H1 (cell line): Measurements from ENCODE around the gene TBCD. TPM values are rescaled to one million over a fixed set of nuclear protein-coding genes. Genes with fewer than 3 reads are reported as not detected.

Experiments
- CTCF ChIA-PET: fragments of 300-600 bp; sonication (Branson Sonifier 250); formaldehyde crosslinking; loops from one replicate; lab custom pipeline; 2021; ENCODE audit not compliant: partially characterized antibody; lab: Charles Lee
- POLR2A ChIA-PET: fragments of 300-600 bp; sonication (Branson Sonifier 250); formaldehyde crosslinking; loops from one replicate; lab custom pipeline; 2021; ENCODE audit warnings: inconsistent platforms; ENCODE audit not compliant: partially characterized antibody; lab: Charles Lee
- DNase-seq, 2 experiments: peaks; one replicate each; pipeline versions ENCODE4 v3.0.0 to v3.0.0-alpha.2; 2010 to 2022; ENCODE audit warnings: low spot score in 2 of 2, low read depth in 1 of 2, mixed read lengths in 1 of 2
- FAIRE-seq: peaks from 2 replicates; lab custom pipeline; 2011; peaks lifted over from hg19 to GRCh38; lab: Jason Lieb, UNC
- H2AFZ ChIP-seq: 2 replicates; pipeline ENCODE4 v1.8.1; 2012; ENCODE audit warnings: low read length, inconsistent platforms
- H2AK5ac ChIP-seq: 2 replicates; pipeline ENCODE4 v1.6.1; 2013; ENCODE audit warnings: low read depth, low read length
- H2BK120ac ChIP-seq: replicated peaks from 2 replicates; pipeline ENCODE3; 2013; ENCODE audit warnings: low read depth, low read length, inconsistent platforms
- H2BK12ac ChIP-seq: 2 replicates; pipeline ENCODE4 v1.6.1; 2013; ENCODE audit warnings: low read depth, low read length
- H2BK15ac ChIP-seq: 2 replicates; pipeline ENCODE4 v1.6.1; 2013; ENCODE audit warnings: low read length
- H2BK20ac ChIP-seq: 2 replicates; pipeline ENCODE4 v1.6.1; 2013; ENCODE audit warnings: low read length
- H2BK5ac ChIP-seq: 2 replicates; pipeline ENCODE4 v1.6.1; 2013; ENCODE audit warnings: low read depth, low read length
- H3K14ac ChIP-seq: 2 replicates; pipeline ENCODE4 v1.6.1; 2013; ENCODE audit warnings: inconsistent platforms; ENCODE audit not compliant: insufficient read length
- H3K18ac ChIP-seq: 2 replicates; pipeline ENCODE4 v1.6.1; 2013; ENCODE audit warnings: low read length; ENCODE audit errors: extremely low read depth
- H3K23ac ChIP-seq: 2 replicates; pipeline ENCODE4 v1.6.1; 2013; ENCODE audit warnings: inconsistent platforms; ENCODE audit not compliant: insufficient read length
- H3K23me2 ChIP-seq: 2 replicates; pipeline ENCODE4 v1.6.1; 2013; ENCODE audit warnings: low read depth, low read length
- H3K27ac ChIP-seq: 2 replicates; pipeline ENCODE4 v1.6.1; 2011; ENCODE audit warnings: low read depth, low read length, inconsistent platforms
- H3K27me3 ChIP-seq, 4 experiments: replicated peaks in 1 of 4; 1 replicate in 1 of 4; 2 replicates in 3 of 4; pipeline versions ENCODE4 v1.6.1 to v1.8.1; 2011 to 2013; ENCODE audit warnings: low read length in 3 of 4, mild to moderate bottlenecking in 3 of 4, inconsistent platforms in 2 of 4, mixed read lengths in 2 of 4, moderate library complexity in 1 of 4; ENCODE audit not compliant: control insufficient read depth in 3 of 4, insufficient read depth in 3 of 4; ENCODE audit errors: extremely low read depth in 1 of 4
- H3K36me3 ChIP-seq, 4 experiments: 2 replicates each; pipeline versions ENCODE4 v1.6.1 to v1.8.1; 2011 to 2013; ENCODE audit warnings: mild to moderate bottlenecking in 4 of 4, low read length in 3 of 4, moderate library complexity in 2 of 4, control low read depth in 1 of 4, inconsistent platforms in 1 of 4; ENCODE audit not compliant: insufficient read depth in 4 of 4, control insufficient read depth in 2 of 4
- H3K4ac ChIP-seq: replicated peaks from 2 replicates; pipeline ENCODE3; 2013; ENCODE audit warnings: low read length, low read depth, mixed read lengths, inconsistent platforms; ENCODE audit not compliant: insufficient read length
- H3K4me1 ChIP-seq, 4 experiments: replicated peaks in 1 of 4; 1 replicate in 1 of 4; 2 replicates in 3 of 4; pipeline versions ENCODE4 v1.6.1 to v1.8.1; 2011 to 2013; ENCODE audit warnings: low read length in 3 of 4, inconsistent platforms in 2 of 4, mixed read lengths in 1 of 4; ENCODE audit not compliant: insufficient read depth in 4 of 4, control insufficient read depth in 3 of 4
- H3K4me2 ChIP-seq, 2 experiments: 2 replicates each; pipeline versions ENCODE4 v1.6.1 to v1.8.1; 2011 to 2013; ENCODE audit warnings: low read depth in 2 of 2, low read length in 2 of 2, control low read depth in 1 of 2, inconsistent platforms in 1 of 2, mild to moderate bottlenecking in 1 of 2; ENCODE audit not compliant: insufficient read depth in 1 of 2
- H3K4me3 ChIP-seq, 4 experiments: fragments of 200-600, 300-600 bp in 1 of 4; sonication (generic), shearing (Covaris generic), sonication (Bioruptor Twin) in 1 of 4; 2 replicates each; pipeline versions ENCODE4 v1.5.1 to v1.8.1; 2011 to 2016; ENCODE audit warnings: low read length in 4 of 4, low read depth in 3 of 4, control low read depth in 2 of 4, inconsistent platforms in 2 of 4, mild to moderate bottlenecking in 2 of 4, mixed read lengths in 1 of 4, moderate library complexity in 1 of 4; ENCODE audit not compliant: insufficient read depth in 2 of 4; ENCODE audit errors: extremely low read depth in 1 of 4
- H3K56ac ChIP-seq: replicated peaks from 2 replicates; pipeline ENCODE3; 2013; ENCODE audit warnings: low read depth, mild to moderate bottlenecking, mixed read lengths, low read length, inconsistent platforms; ENCODE audit not compliant: insufficient read length
- H3K79me1 ChIP-seq: 2 replicates; pipeline ENCODE4 v1.6.1; 2013; ENCODE audit warnings: low read depth, low read length, control low read depth
- H3K79me2 ChIP-seq, 2 experiments: 2 replicates each; pipeline versions ENCODE4 v1.6.1 to v1.8.1; 2012 to 2013; ENCODE audit warnings: low read length in 2 of 2, mild to moderate bottlenecking in 2 of 2, inconsistent platforms in 1 of 2; ENCODE audit not compliant: insufficient read depth in 2 of 2, control insufficient read depth in 1 of 2
- H3K9ac ChIP-seq, 4 experiments: replicated peaks in 1 of 4; 1 replicate in 1 of 4; 2 replicates in 3 of 4; pipeline versions ENCODE4 v1.6.1 to v1.8.1; 2011 to 2013; ENCODE audit warnings: low read depth in 3 of 4, low read length in 3 of 4, control low read depth in 2 of 4, mild to moderate bottlenecking in 2 of 4, moderate library complexity in 2 of 4, inconsistent platforms in 1 of 4; ENCODE audit errors: extremely low read depth in 1 of 4
- H3K9me3 ChIP-seq, 2 experiments: 2 replicates each; pipeline versions ENCODE4 v1.6.1 to v1.8.1; 2012 to 2013; ENCODE audit warnings: mild to moderate bottlenecking in 2 of 2, moderate library complexity in 2 of 2, control low read depth in 1 of 2, inconsistent platforms in 1 of 2, low read depth in 1 of 2, low read length in 1 of 2, mixed read lengths in 1 of 2; ENCODE audit not compliant: insufficient read depth in 2 of 2
- H4K20me1 ChIP-seq, 2 experiments: replicated peaks in 1 of 2; 2 replicates each; pipeline versions ENCODE3 to v1.8.1; 2011 to 2013; ENCODE audit warnings: inconsistent platforms in 2 of 2, low read length in 2 of 2, mild to moderate bottlenecking in 1 of 2; ENCODE audit not compliant: insufficient read depth in 2 of 2, control insufficient read depth in 1 of 2
- H4K5ac ChIP-seq: 2 replicates; pipeline ENCODE4 v1.6.1; 2013; ENCODE audit warnings: low read length, low read depth, mixed read lengths, inconsistent platforms; ENCODE audit not compliant: insufficient read length
- H4K8ac ChIP-seq: 2 replicates; pipeline ENCODE4 v1.8.0; 2013; ENCODE audit warnings: mild to moderate bottlenecking, moderate library complexity, low read length, inconsistent platforms; ENCODE audit not compliant: insufficient read depth; ENCODE audit errors: extremely low read depth
- H4K91ac ChIP-seq: replicated peaks from 2 replicates; pipeline ENCODE3; 2013; ENCODE audit warnings: low read length, mixed read lengths, inconsistent platforms; ENCODE audit not compliant: insufficient read length
- CTBP2 ChIP-seq: IDR thresholded peaks from 2 replicates; pipeline ENCODE4 v1.7.0; 2011; ENCODE audit warnings: borderline replicate concordance, mild to moderate bottlenecking, moderate library complexity, mixed read lengths, low read length; ENCODE audit not compliant: insufficient read depth, insufficient read length
- POLR2A ChIP-seq, 2 experiments: IDR thresholded peaks; 1 replicate in 1 of 2; 2 replicates in 1 of 2; pipeline ENCODE4 v1.6.1; 2011; ENCODE audit warnings: low read depth in 2 of 2, low read length in 2 of 2, mild to moderate bottlenecking in 2 of 2; ENCODE audit errors: control extremely low read depth in 1 of 2
- SP1 ChIP-seq: IDR thresholded peaks from 2 replicates; pipeline ENCODE4 v1.6.1; 2011; ENCODE audit warnings: low read depth, low read length
- whole genome bisulfite sequencing, 2 experiments: shearing (Covaris generic) in 1 of 2; methylation state at CpG; one replicate each; pipeline versions ENCODE4 v1.1.6 to v1.1.7; 2013 to 2015; ENCODE audit warnings: low lambda C conversion rate in 2 of 2, mixed read lengths in 2 of 2, inconsistent platforms in 1 of 2, low coverage in 1 of 2, missing lambda C conversion rate in 1 of 2; ENCODE audit not compliant: insufficient replicate concordance in 2 of 2, insufficient coverage in 1 of 2, insufficient read length in 1 of 2; ENCODE audit errors: extremely low coverage in 1 of 2, missing lambda C conversion rate in 1 of 2; 5-methylcytosine and 5-hydroxymethylcytosine counted together
- polyA plus RNA-seq, 7 experiments: library from polyadenylated mRNA; depleted of rRNA in 3 of 7; stranded (reverse) in 5 of 7; unstranded in 2 of 7; fragments of >200 nt in 5 of 7; fragments of 200-250 nt in 2 of 7; gene quantifications; 1 replicate in 5 of 7; 2 replicates in 1 of 7; 4 replicates in 1 of 7; pipeline versions ENCODE4 v1.2.1 to v1.2.3, GENCODE V29; 2011 to 2013; ENCODE audit warnings: missing spikeins in 2 of 7, mixed read lengths in 2 of 7
- total RNA-seq: library from RNA; stranded (reverse); fragmentation: NEBNext Ultra II Directional; extraction: Animal tissue kit (Norgen Biotek cat#: 25700); gene quantifications from 2 replicates; pipeline ENCODE4 v1.2.1, GENCODE V29; 2021
- TF ChIP-seq, protein P1 (sequence below): IDR thresholded peaks from 2 replicates; pipeline ENCODE4 v1.6.1; 2011; ENCODE audit warnings: low read depth, mild to moderate bottlenecking, low read length; ENCODE audit not compliant: insufficient read depth

The TBCD gene
- total and polyA plus RNA-seq, 2 of the 8 experiments (the other 6 are each of a cell fraction or from before 2014, with no cell fraction given), result 118 to 162 TPM

DNA sequence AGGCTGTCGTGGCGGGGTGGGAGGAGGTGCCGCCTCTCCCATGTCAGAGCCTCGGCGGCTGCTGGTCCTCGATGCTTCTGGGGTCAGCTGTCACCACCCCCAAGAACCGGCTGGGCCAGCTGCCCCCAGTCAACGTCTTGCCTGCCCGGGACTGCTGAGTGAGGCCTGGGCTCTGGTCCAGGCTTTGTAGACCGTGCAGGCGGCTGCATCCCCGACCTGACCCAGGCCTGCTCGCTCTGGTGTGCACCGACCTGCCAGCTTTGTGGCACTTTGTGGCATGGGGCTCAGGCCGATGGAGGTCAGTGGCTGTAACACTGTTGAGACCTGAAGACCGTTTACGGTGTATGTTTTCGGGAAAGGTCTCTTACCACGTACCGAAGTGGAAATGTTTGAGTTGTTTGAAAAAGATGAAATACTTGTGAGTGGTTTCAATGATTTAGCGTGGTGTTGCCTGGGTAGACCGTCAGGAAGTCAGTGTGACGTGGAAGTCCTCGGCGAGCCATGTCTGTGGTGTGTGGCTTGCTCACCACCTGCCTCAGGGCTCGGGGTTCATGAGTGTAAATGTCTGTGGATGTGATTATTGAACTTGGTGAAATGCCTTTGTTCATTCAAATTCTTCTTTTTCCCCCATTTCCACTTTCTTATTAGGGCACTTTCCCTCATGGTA, 141.2 kb downstream of the TBCD start:
- Histone ChIP-seq H3K36me3 (peaks cover 0 to 7% (median 3%) of the 10 kb centered on the region in 4 experiments; a peak in 4 of 8 replicates), H2AFZ (no peak overlapping the region), H2BK5ac (no peak overlapping the region), H2BK12ac (no peak overlapping the region), H3K14ac (no peak overlapping the region), H3K4me3 (no peak overlapping the region), H3K4me1 (peaks cover 8 to 16% (median 11%) of the 10 kb centered on the region in 4 experiments; a peak in 6 of 7 replicates), H4K91ac (no peak overlapping the region), H3K18ac (peak overlapping the region; percentile 13; the same call in 1 of the 2 replicates), H3K79me1 (peaks cover 4% of the 10 kb centered on the region; the same call in 1 of the 2 replicates), H2BK15ac (no peak overlapping the region), H3K79me2 (no peaks in the 10 kb centered on the region), H3K23ac (no peak overlapping the region), H3K23me2 (no peaks in the 10 kb centered on the region), H3K56ac (no peak overlapping the region), H3K9me3 (no peaks in the 10 kb centered on the region; a peak in 1 of 4 replicates), H2BK20ac (no peak overlapping the region), H3K4me2 (no peak overlapping the region), H3K27ac (no peak overlapping the region), H2BK120ac (no peak overlapping the region), H3K4ac (peak overlapping the region; percentile 51), H4K5ac (no peak overlapping the region), H3K27me3 (no peaks in the 10 kb centered on the region), H4K8ac (0 out of 2 replicates have a peak overlapping the region, but pooled peaks have one; percentile 42), H2AK5ac (no peak overlapping the region), H3K9ac (no peak overlapping the region), H4K20me1 (peaks cover 0 to 5% of the 10 kb centered on the region in 2 experiments)
- no peak for TF ChIP-seq POLR2A (IDR thresholded peaks at IDR 0.05; ENCODE audit: control extremely low read depth in 1 of 2, low read depth in 2 of 2, low read length in 2 of 2)
- no peak for TF ChIP-seq CTBP2
- TF ChIP-seq, protein P1, sequence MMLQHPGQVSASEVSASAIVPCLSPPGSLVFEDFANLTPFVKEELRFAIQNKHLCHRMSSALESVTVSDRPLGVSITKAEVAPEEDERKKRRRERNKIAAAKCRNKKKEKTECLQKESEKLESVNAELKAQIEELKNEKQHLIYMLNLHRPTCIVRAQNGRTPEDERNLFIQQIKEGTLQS, result no peak
- TF ChIP-seq SP1, result no peak
- ChIA-PET POLR2A (no interaction called here), CTCF (interaction anchor here (1.0 to 1.8 kb wide), 9 partner anchors 9 to 181 kb away, joined by 3 to 9 read pairs (median 3); no protein-coding TSS in a partner anchor)
- WGBS, 2 experiments, result 93% methylated on average over 22 of the region's 26 CpGs; no CpG with 5 or more reads in 1 of the 2 experiments
- FAIRE-seq (no peak), DNase-seq (no peak)
